Activated CD4-positive, alpha-beta memory T cell treated with anti-CD3 and anti-CD28 coated beads for 36 hours (primary cell): Measurements from ENCODE around the gene GRIN3B. TPM values are rescaled to one million over a fixed set of nuclear protein-coding genes. Genes with fewer than 3 reads are reported as not detected.

Experiments used
- CTCF ChIA-PET: fragments of 350-600 bp; sonication (Branson Sonifier 250); formaldehyde crosslinking; loops from one replicate; lab custom pipeline; 2021; ENCODE audit warnings: antibody characterized with exemption, inconsistent platforms; lab: Charles Lee
- POLR2A ChIA-PET: fragments of 350-600 bp; sonication (Branson Sonifier 250); formaldehyde crosslinking; loops from one replicate; lab custom pipeline; 2021; ENCODE audit warnings: antibody characterized with exemption; lab: Charles Lee
- DNase-seq: peaks from one replicate; pipeline ENCODE4 v3.0.0-alpha.2; 2020
- H3K27ac Mint-ChIP-seq: one replicate; pipeline ENCODE4 v1.8.0; 2021; ENCODE audit warnings: mixed read lengths
- H3K27me3 Mint-ChIP-seq: one replicate; pipeline ENCODE4 v1.8.0; 2021; ENCODE audit warnings: mixed read lengths
- H3K36me3 Mint-ChIP-seq: one replicate; pipeline ENCODE4 v1.8.0; 2021; ENCODE audit warnings: mixed read lengths
- H3K4me1 Mint-ChIP-seq: one replicate; pipeline ENCODE4 v1.8.0; 2021; ENCODE audit warnings: low read depth, mixed read lengths
- H3K4me3 Mint-ChIP-seq: one replicate; pipeline ENCODE4 v1.8.0; 2021; ENCODE audit warnings: mild to moderate bottlenecking, mixed read lengths
- H3K9me3 Mint-ChIP-seq: one replicate; pipeline ENCODE4 v1.8.0; 2021; ENCODE audit warnings: mixed read lengths
- intact Hi-C: fragments of 100-400 bp; cut with micrococcal nuclease; formaldehyde crosslinking; loops from one replicate; pipeline ENCODE4 v1.15.1; 2023
- total RNA-seq, 2 experiments: library from RNA; stranded (reverse); gene quantifications; one replicate each; pipeline ENCODE4 v1.2.3, GENCODE V29; 2021

GRIN3B gene
- total RNA-seq, 2 experiments from 2014 or later, result not detected

DNA sequence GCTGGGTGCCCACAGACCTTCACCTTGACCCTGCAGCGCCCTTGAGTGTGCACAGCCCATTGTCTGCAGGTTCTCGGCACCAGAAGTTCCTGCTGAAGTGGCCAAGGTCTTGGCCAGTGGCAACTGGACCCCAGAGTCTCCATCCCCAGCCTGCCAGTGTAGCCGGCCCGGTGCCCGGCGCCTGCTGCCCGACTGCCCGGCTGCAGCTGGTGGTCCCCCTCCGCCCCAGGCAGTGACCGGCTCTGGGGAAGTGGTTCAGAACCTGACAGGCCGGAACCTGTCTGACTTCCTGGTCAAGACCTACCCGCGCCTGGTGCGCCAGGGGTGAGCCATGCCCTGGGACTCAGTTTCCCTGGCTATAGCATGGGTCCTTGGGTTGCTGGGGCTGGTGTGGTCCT lies 54.8 kb downstream of the GRIN3B start:
- Mint-ChIP-seq H3K27ac (no peak overlapping the region), H3K27me3 (no peaks in the 10 kb centered on the region), H3K36me3 (peaks cover 4% of the 10 kb centered on the region), H3K4me3 (no peak overlapping the region), H3K9me3 (no peaks in the 10 kb centered on the region), H3K4me1 (peaks cover 15% of the 10 kb centered on the region)
- intact Hi-C loops, result loop anchor here (5.0 kb wide), 1 partner anchor 137 kb away; no protein-coding TSS in a partner anchor
- ChIA-PET POLR2A (no interaction called here), CTCF (interaction anchor here (1.1 to 1.2 kb wide), 2 partner anchors 12 to 189 kb away, joined by 3 to 4 read pairs; no protein-coding TSS in a partner anchor)
- DNase-seq, result no peak

DNA sequence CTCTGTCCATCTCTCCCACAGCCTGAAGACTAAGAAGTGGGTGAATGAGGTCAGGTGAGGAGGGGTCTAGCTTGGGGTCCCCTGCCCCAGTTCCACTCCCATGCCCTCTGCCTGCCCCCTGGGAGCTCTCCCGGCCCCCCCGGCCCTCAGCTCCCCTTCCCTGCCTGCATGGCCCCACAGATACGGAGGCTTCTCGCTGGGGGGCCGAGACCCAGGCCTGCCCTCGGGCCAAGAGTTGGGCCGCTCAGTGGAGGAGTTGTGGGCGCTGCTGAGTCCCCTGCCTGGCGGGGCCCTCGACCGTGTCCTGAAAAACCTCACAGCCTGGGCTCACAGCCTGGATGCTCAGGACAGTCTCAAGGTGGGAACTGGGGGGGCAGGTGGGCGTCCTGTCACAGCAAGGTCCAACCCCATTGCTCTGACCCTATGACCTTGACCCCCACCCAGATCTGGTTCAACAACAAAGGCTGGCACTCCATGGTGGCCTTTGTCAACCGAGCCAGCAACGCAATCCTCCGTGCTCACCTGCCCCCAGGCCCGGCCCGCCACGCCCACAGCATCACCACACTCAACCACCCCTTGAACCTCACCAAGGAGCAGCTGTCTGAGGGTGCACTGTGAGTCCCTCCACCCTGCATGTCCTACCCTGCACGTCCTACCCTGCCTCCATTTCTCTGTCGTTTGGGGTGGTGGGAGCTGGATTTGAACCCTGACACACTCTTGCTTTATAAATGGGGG lies 55.8 kb downstream of the GRIN3B start:
- CTCF ChIA-PET, result interaction anchor here (0.6 to 2.5 kb wide), 3 partner anchors 10 to 188 kb away, joined by 3 to 12 read pairs (median 4); partner anchors contain the start of gene ARHGAP45
- Mint-ChIP-seq H3K9me3 (no peaks in the 10 kb centered on the region), H3K27me3 (no peaks in the 10 kb centered on the region), H3K4me1 (peaks cover 15% of the 10 kb centered on the region), H3K4me3 (no peak overlapping the region), H3K36me3 (peaks cover 1% of the 10 kb centered on the region), H3K27ac (peak overlapping the region; percentile 18)
- POLR2A ChIA-PET, result no interaction called here
- intact Hi-C loops, result loop anchor here (5.0 kb wide), 1 partner anchor 136 kb away; no protein-coding TSS in a partner anchor
- DNase-seq, result no peak

DNA sequence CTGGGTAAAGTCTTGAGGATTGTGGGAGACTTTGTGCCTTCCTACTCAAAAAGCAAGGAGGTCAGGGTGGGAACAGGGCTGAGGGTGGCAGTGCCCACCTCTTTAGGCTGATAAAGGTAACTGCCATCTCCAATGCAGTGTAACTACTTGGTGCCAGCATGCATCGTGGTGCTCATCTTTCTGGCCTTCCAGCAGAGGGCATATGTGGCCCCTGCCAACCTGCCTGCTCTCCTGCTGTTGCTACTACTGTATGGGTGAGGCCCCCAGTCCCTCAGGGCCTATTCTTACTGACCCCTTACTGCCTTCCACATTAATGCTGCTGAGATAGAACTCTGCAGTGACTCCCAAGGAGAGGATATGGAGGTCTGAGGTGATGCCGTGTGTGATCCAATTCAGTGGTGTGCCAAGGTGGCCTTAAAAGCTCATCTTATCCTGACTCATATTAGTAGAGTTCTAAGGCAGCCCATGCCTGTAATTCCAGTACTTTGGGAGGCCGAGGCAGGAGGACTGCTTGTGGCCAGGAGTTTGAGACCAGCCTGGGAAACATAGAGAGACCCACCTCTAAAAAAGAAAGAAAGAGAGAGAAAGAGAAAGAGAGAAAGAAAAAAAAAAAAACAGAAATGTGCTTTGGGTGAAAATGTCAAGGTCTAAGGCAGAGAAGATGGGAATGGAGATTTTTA lies 57.1 kb downstream of the GRIN3B start:
- peak overlapping the region; percentile 40 for H3K27ac Mint-ChIP-seq

DNA sequence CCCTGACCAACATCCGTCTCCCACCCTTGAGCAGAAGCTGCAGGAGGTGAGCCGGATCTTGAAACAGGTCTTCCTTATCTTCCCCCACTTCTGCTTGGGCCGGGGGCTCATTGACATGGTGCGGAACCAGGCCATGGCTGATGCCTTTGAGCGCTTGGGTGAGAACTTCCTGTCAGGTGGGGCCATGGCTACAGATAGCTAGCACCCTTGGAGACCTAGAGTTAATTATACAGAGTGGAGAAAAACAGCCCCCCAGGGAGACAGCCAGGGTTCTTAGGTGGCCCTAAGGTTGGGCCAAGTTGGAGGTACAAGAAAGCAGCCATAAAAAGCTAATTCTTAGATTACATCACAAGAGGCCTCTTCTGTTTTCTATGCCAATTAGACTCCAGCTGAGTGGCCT lies 57.9 kb downstream of the GRIN3B start:
- ChIA-PET POLR2A (interaction anchor here (0.6 to 1.1 kb wide), 3 partner anchors 9 to 73 kb away, joined by 3 read pairs; partner anchors contain the start of gene ARHGAP45), CTCF (interaction anchor here (1.0 to 2.5 kb wide), 7 partner anchors 10 to 208 kb away, joined by 3 to 12 read pairs (median 4); partner anchors contain the start of gene ARHGAP45)
- Mint-ChIP-seq H3K4me3 (no peak overlapping the region), H3K27ac (peak overlapping the region; percentile 16), H3K27me3 (no peaks in the 10 kb centered on the region), H3K4me1 (peaks cover 11% of the 10 kb centered on the region), H3K9me3 (no peaks in the 10 kb centered on the region), H3K36me3 (no peaks in the 10 kb centered on the region)
- intact Hi-C loops, result loop anchor here (5.0 kb wide), 1 partner anchor 134 kb away; no protein-coding TSS in a partner anchor
- DNase-seq, result no peak

More for the DNA sequence above, 57.1 kb downstream of the GRIN3B start:
- ChIA-PET POLR2A (interaction anchor here (0.6 to 1.1 kb wide), 4 partner anchors 10 to 330 kb away, joined by 3 read pairs; partner anchors contain the start of gene ARHGAP45), CTCF (interaction anchor here (1.0 to 2.5 kb wide), 8 partner anchors 10 to 209 kb away, joined by 3 to 12 read pairs (median 4); partner anchors contain the start of gene ARHGAP45)
- intact Hi-C loops, result loop anchor here (5.0 kb wide), 1 partner anchor 135 kb away; no protein-coding TSS in a partner anchor
- H3K36me3 Mint-ChIP-seq, result no peaks in the 10 kb centered on the region
- no peaks in the 10 kb centered on the region for H3K27me3 Mint-ChIP-seq
- no peak overlapping the region for H3K4me3 Mint-ChIP-seq
- no peaks in the 10 kb centered on the region for H3K9me3 Mint-ChIP-seq
- H3K4me1 Mint-ChIP-seq, result peaks cover 11% of the 10 kb centered on the region
- DNase-seq, result peak; percentile 62

Other genes with a start within 250 kb of the GRIN3B start
- gene MISP, start 249.3 kb upstream of the GRIN3B start, total RNA-seq, result not detected
- gene PTBP1, start 203.0 kb upstream of the GRIN3B start, total RNA-seq, result 100 to 1,000 TPM; 464 to 465 TPM
- gene PLPPR3, start 178.5 kb upstream of the GRIN3B start, total RNA-seq, result not detected
- not detected for gene AZU1, start 172.6 kb upstream of the GRIN3B start, total RNA-seq
- gene PRTN3, start 159.4 kb upstream of the GRIN3B start, total RNA-seq, result not detected
- not detected for gene ELANE, start 148.1 kb upstream of the GRIN3B start, total RNA-seq
- gene CFD, start 140.8 kb upstream of the GRIN3B start, total RNA-seq, result under 1 TPM; 0.40 to 0.63 TPM
- gene MED16, start 107.2 kb upstream of the GRIN3B start, total RNA-seq, result 10 to 100 TPM; 58.9 to 62.7 TPM
- gene RNU6-9, start 106.9 kb upstream of the GRIN3B start, total RNA-seq, result not detected
- 10 to 100 TPM; 80.4 to 81.4 TPM for gene R3HDM4, start 87.2 kb upstream of the GRIN3B start, total RNA-seq
- gene KISS1R, start 83.1 kb upstream of the GRIN3B start, total RNA-seq, result 10 to 100 TPM in 1 of 2 experiments, 1 to 10 TPM in 1; 9.9 to 10.6 TPM
- gene ARID3A, start 74.4 kb upstream of the GRIN3B start, total RNA-seq, result 10 to 100 TPM; 28.5 to 30.6 TPM
- gene WDR18, start 16.1 kb upstream of the GRIN3B start, total RNA-seq, result 10 to 100 TPM; 73.3 to 75.8 TPM
- 100 to 1,000 TPM; 107 to 109 TPM for gene TMEM259, start 20.7 kb downstream of the GRIN3B start, total RNA-seq
- not detected for gene RNU6-2, start 21.1 kb downstream of the GRIN3B start, total RNA-seq
- 100 to 1,000 TPM; 123 to 130 TPM for gene CNN2, start 26.2 kb downstream of the GRIN3B start, total RNA-seq
- 10 to 100 TPM; 28.3 to 29.3 TPM for gene ABCA7, start 39.7 kb downstream of the GRIN3B start, total RNA-seq
- 100 to 1,000 TPM; 136 to 142 TPM for gene ARHGAP45, start 66.7 kb downstream of the GRIN3B start, total RNA-seq
- gene POLR2E, start 95.0 kb downstream of the GRIN3B start, total RNA-seq, result 100 to 1,000 TPM; 204 to 207 TPM
- 100 to 1,000 TPM; 274 to 275 TPM for gene GPX4, start 103.6 kb downstream of the GRIN3B start, total RNA-seq
- gene SBNO2, start 173.8 kb downstream of the GRIN3B start, total RNA-seq, result 100 to 1,000 TPM in 1 of 2 experiments, 10 to 100 TPM in 1; 96.9 to 110 TPM
- 10 to 100 TPM; 66.4 to 74.3 TPM for gene STK11, start 205.4 kb downstream of the GRIN3B start, total RNA-seq
- 1 to 10 TPM; 1.3 to 2.1 TPM for gene CBARP, start 237.6 kb downstream of the GRIN3B start, total RNA-seq
- gene ATP5F1D, start 241.3 kb downstream of the GRIN3B start, total RNA-seq, result 100 to 1,000 TPM; 178 to 192 TPM
- gene MIDN, start 248.2 kb downstream of the GRIN3B start, total RNA-seq, result 10 to 100 TPM; 54.1 to 54.6 TPM